ENCODE results near the gene PLCL2. TPM values are rescaled to one million over a fixed set of nuclear protein-coding genes. Genes with fewer than 3 reads are reported as not detected.

The PLCL2 gene
- total RNA-seq, 1 donor from 2014 or later: 14.9 TPM

DNA sequence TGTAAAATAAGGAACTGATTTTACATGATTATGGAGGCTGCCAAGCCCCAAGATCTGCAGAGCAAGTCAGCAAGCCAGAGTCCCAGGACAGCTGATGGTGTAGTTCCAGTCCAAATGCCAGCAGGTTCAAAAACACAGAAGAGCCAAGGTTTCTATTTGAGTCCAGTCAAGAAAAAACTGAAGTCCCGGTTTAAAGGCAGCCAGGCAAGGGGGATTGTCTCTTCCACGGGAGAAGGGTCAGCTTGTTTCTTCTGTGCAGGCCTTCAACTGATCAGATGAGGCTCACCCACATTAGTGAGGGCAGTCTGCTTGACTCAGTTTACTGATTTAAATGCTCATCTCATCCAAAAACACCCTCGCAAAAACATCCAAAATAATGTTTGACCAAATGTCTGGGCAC lies 246.2 kb downstream of the PLCL2 start:
- Mint-ChIP-seq H3K27ac (no peak overlapping the region), H3K4me1 (ENCODE audit: low read depth) (no peaks in the 10 kb centered on the region), H3K36me3 (ENCODE audit: low read depth) (no peaks in the 10 kb centered on the region), H3K9me3 (peaks cover 26% of the 10 kb centered on the region), H3K27me3 (ENCODE audit: insufficient read depth) (no peaks in the 10 kb centered on the region), H3K4me3 (no peak overlapping the region)
- DNase-seq (ENCODE audit: low spot score): no peak
- intact Hi-C loops (cut with micrococcal nuclease): no loop called here

DNA sequence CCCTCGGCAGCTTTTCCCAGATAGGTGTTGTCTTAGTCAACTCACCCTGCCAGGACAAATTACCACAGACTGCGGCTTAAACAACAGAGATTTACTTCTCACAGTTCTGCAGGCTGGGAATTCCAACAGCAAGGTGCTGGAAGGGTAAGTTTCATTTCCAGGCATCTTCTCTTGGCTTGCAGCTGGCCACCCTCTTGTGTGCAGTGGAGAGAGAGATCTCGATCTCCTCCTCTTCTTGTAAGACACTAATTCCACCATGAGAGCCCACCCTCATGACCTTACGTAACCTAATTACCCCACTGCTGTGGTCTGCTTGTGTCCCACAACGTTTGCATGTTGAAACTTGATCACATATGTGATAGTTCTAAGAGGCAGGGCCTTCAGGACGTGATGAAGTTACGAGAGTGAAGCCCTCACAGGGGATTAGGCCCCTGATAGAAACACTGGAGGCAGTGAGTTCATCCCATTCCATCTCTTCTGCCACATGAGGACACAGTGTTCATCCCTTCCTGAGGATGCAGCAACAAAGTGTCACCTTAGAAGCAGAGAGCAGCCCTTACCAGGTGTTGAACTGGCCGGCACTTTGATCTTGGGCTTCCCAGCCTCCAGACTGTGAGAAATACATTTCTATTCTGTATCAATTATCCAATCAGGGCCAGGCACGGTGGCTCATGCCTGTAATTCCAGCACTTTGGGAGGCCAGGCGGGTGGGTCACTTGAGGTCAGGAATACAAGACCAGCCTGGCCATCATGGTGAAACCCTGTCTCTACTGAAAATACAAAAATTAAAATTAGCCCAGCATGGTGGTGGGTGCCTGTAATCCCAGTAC lies 247.7 kb downstream of the PLCL2 start:
- H3K27ac Mint-ChIP-seq: no peak overlapping the region
- H3K36me3 Mint-ChIP-seq (ENCODE audit: low read depth): no peaks in the 10 kb centered on the region
- H3K4me1 Mint-ChIP-seq (ENCODE audit: low read depth): no peaks in the 10 kb centered on the region
- no peak overlapping the region for H3K4me3 Mint-ChIP-seq
- intact Hi-C loops (cut with micrococcal nuclease): no loop called here
- peaks cover 21% of the 10 kb centered on the region for H3K9me3 Mint-ChIP-seq
- no peak for DNase-seq (ENCODE audit: low spot score)
- H3K27me3 Mint-ChIP-seq (ENCODE audit: insufficient read depth): peaks cover 2% of the 10 kb centered on the region

DNA sequence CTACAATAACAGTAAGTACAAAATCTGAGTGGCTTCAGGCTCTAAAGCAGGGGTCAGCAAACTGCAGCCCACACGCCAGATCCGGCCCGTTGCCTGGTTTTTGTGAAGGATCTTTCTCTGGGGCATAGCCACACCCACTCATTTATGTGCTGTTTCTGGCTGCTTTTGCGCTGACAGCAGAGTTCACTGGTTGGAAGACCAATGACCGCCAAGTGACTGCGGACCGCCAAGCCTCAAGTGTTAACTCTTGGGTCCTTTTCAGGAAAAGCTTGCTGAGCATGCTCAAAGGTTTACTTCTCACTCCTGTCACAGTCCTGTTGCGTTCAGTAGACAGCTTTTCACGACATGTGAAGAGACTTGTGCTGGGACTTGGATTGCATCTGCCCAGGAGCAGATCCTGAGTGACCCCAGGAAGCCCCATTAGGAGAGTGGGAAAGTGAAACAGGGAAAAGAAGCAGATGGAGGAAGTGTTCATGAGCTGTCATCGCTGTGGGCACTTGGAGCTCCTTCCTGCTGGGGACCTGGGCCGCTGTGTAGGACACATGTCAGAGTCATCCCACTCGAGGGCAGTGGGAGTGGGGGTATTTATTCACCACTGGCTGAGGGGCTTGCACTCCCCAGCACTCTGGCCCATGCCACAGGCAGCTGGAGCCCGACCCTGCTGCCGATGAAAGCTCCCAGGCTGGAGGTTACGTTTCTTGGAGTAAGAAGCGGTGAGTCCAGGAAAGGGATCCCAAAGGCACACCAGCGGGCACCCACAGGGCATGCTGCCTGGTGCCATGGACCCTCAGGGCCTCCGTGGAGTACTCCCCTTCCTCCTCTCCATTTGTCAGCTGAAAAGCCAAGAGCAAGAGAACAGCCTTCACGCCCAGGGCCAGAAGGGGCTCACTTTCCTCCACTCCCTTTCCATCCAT lies 249.1 kb downstream of the PLCL2 start:
- Mint-ChIP-seq H3K9me3 (peaks cover 11% of the 10 kb centered on the region), H3K36me3 (ENCODE audit: low read depth) (no peaks in the 10 kb centered on the region), H3K4me3 (no peak overlapping the region), H3K27me3 (ENCODE audit: insufficient read depth) (peaks cover 6% of the 10 kb centered on the region), H3K27ac (no peak overlapping the region), H3K4me1 (ENCODE audit: low read depth) (no peaks in the 10 kb centered on the region)
- intact Hi-C loops (cut with micrococcal nuclease): no loop called here
- DNase-seq (ENCODE audit: low spot score): no peak

- Mint-ChIP-seq H3K4me1 (ENCODE audit: low read depth) (peaks cover 5% of the 10 kb centered on the region), H3K9me3 (peaks cover 5% of the 10 kb centered on the region), H3K27me3 (ENCODE audit: insufficient read depth) (peaks cover 9% of the 10 kb centered on the region), H3K4me3 (no peak overlapping the region), H3K27ac (no peak overlapping the region), H3K36me3 (ENCODE audit: low read depth) (peaks cover 3% of the 10 kb centered on the region)
- intact Hi-C loops (cut with micrococcal nuclease): no loop called here
- no peak for DNase-seq (ENCODE audit: low spot score)
Observed at GRCh38 chr3:17135696-17136095, 250.9 kb downstream of the PLCL2 start.

DNA sequence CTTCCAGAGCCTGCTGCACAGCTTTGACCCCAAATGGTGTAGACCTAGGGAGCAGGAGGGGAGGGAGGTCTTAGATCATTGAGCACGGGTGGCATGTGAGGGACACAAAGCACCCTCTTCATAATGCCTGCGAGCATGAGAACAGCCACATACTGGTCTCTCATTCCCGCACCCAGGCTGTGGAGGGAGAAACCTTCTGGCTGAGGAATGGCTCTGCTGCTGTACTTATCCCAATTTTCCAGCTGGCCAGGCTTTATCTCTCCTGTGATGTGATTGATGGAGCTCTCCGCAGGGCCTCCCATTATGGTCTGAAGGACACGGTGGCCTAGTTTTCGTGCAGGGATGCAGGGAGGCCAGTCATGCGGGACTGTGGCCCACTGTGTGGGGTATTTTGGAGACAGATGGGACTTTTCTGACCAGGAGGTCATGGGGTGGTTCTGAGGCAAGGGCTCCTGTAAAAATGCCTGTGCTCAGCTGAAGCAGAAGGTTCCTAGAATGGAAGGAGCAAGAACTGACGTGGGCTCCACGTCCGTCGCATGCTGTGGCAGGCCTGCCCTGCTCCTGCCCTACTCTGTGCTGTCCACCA lies 251.5 kb downstream of the PLCL2 start:
- H3K9me3 Mint-ChIP-seq: peaks cover 5% of the 10 kb centered on the region
- intact Hi-C loops (cut with micrococcal nuclease): no loop called here
- DNase-seq (ENCODE audit: low spot score): no peak
- H3K4me3 Mint-ChIP-seq: no peak overlapping the region
- H3K36me3 Mint-ChIP-seq (ENCODE audit: low read depth): peaks cover 3% of the 10 kb centered on the region
- peaks cover 9% of the 10 kb centered on the region for H3K4me1 Mint-ChIP-seq (ENCODE audit: low read depth)
- H3K27me3 Mint-ChIP-seq (ENCODE audit: insufficient read depth): peaks cover 9% of the 10 kb centered on the region
- no peak overlapping the region for H3K27ac Mint-ChIP-seq

DNA sequence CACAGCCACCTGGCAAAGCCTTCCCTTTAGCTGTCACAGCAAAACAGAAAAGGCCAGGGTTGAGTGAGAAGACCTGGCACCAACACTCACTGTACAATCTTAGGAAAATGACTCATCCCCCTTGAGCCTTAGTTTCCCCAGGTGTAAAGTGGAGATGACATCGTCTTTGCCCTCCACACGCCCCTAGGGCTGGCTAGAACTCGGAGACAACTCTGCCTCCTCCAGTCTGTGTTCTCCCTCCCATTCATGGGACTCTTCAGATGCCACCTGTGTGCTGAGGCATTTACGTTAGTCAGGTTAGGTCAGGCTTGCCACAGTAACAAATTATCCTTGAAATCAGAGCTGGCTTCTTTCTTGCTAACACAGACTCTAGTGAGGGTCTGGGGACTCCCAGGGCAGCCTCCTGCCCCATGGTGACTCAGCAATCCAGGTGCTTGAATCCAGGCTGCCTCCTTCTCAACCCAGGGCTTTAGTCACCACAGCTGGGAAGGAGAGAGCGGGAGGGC lies 252.6 kb downstream of the PLCL2 start:
- DNase-seq (ENCODE audit: low spot score): no peak
- Mint-ChIP-seq H3K4me1 (ENCODE audit: low read depth) (peaks cover 9% of the 10 kb centered on the region), H3K4me3 (no peak overlapping the region), H3K27me3 (ENCODE audit: insufficient read depth) (peaks cover 9% of the 10 kb centered on the region), H3K36me3 (ENCODE audit: low read depth) (peaks cover 3% of the 10 kb centered on the region), H3K9me3 (peaks cover 5% of the 10 kb centered on the region), H3K27ac (no peak overlapping the region)
- intact Hi-C loops (cut with micrococcal nuclease): no loop called here

DNA sequence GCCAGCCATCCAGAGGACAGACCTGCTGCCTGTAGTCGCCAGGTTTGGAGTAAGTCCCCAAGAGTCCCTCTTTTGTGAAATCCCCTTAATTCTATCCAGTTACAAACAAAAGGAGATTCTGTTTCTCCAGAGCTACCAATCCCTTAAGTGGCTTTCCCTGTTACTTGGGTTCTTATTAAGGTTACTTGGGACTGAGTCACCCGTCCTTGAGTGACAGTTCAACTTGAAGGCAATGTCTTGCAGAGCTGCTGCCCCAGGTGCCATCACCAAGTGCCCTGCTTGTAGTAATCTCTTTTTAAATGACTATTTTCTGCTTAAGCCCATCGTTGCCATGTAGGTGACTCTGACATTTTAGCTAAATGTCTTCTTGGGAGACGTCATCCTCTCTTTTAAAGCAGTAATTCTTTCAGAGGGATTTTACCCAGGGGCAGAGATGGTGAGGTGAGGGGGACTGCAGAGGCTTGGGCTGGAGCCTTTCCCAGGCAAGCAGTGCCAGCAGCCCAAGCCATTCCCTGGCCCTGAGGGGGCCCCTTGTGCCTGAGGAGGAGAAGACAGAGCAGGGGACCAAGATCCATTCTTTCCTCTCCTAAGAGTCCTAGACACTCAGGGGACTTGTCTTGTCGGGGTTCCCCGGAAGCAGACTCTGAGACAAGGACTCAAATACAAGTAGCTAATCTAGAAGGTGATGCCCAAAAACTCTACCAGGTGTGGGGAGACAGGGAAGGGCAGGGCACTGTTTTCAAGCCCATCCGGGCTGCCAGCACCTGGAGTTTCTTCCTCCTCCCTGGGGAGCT lies 253.7 kb downstream of the PLCL2 start:
- Mint-ChIP-seq H3K36me3 (ENCODE audit: low read depth) (peaks cover 10% of the 10 kb centered on the region), H3K9me3 (peaks cover 5% of the 10 kb centered on the region), H3K4me3 (no peak overlapping the region), H3K4me1 (ENCODE audit: low read depth) (peaks cover 9% of the 10 kb centered on the region), H3K27ac (no peak overlapping the region), H3K27me3 (ENCODE audit: insufficient read depth) (peaks cover 9% of the 10 kb centered on the region)
- intact Hi-C loops (cut with micrococcal nuclease): no loop called here
- DNase-seq (ENCODE audit: low spot score): no peak

Measured in activated T-helper 1 cell treated with anti-CD3 and anti-CD28 coated beads, Interleukin-12 subunit alpha, Interleukin-12 subunit beta, Interleukin-2, Interleukin-4 antibody, amounts not matched to agents 30 ng/mL and 10 ng/mL and 1 ng/mL, durations not matched to agents 14 hours and 24 hours and 36 hours (primary cell).